Fibroblast of peridontal ligament (primary cell): ENCODE measurements around the gene PGGHG.

ENCODE experiments used
- DNase-seq: peaks from one replicate; pipeline ENCODE4 v3.0.0-alpha.2; 2010; ENCODE audit errors: extremely low read depth

PGGHG gene

GRCh38 chr11:269146-269890 is 19.6 kb upstream of the PGGHG start:
- DNase-seq = peak; percentile 29

DNA sequence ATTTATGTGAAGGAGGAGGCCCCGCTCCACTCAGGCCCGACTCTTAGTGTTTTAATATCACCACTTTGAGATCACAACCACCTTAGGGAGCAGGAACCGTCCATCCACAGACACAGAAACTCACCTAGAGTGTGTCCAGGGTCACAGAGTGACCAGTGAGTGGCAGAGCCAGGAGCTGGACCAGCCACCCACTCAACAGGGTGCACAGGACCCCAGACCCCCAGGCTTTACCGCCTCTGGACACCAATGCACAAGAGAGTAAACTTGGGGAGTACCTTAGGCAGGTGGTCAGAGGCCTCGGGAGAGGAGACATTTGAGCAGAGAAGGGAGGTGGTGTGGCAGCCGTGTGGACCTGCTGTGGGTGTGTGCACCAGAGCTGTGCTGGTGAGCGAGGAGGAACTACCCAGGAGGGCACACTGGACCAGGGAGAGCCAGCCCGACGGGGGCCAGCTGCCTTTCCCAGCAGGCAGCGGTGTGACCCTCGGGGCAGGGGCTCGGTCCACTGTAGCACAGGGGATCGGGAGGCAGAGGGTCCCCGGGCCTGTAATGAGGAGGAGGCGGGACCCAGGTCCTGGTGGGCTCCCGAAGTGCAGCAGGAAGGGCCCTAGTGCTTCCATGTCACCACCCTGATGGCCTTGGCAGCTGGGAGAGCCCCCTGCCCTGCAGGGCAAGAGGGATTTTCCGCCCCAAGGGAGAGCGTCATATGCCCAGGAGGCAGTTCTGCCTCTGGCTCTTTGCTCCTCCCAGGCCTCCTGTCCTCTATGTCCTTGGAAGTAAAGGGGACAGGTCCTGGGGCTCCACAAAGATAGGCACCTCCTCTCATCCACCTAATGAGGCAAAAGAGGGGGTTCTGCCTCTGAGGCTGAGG is 18.2 kb upstream of the PGGHG start:
- DNase-seq = no peak

GRCh38 chr11:271319-271715 is 17.6 kb upstream of the PGGHG start:
- no peak for DNase-seq

GRCh38 chr11:272195-272930 is 16.6 kb upstream of the PGGHG start:
- no peak for DNase-seq

DNA sequence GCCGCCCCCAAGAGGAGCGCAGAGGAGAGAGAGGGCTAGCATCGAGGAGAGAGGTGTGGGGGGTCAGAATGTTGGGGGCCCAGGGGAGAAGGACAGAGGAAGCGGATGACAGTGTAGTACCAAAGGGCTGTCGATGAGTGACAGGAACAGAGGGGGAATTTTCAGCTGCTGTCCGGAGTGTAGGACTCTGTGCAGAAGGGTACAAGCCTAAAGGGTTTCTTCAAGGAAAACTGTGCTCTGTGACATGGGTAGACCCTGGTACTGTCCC is 16.1 kb upstream of the PGGHG start:
- DNase-seq = no peak

DNA sequence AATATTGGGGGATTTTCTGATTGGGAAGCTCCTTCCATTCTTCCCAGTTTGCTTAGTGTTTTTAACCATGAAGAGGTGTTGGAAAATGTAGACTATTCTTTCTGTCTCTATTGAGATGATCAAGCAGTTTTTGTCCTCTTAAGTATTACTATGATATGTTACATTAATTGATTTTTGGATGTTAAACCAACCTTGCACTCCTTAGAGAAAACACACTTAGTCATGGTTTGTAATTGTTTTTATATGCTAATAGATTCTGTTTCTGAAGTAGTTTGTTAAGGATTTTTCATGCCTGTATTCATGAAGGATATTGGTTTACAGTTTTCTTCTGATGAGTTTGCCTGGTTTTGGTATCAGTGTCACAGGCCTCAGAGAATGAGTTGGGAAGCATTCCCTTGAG is 12.7 kb upstream of the PGGHG start:
- DNase-seq = no peak

GRCh38 chr11:278001-278951 is 10.7 kb upstream of the PGGHG start, which contains the start of gene NLRP6:
Gene NLRP6 (plus strand): TSS chr11:278407. CDS start chr11:278570, 163 bp downstream.
- DNase-seq = no peak

GRCh38 chr11:279040-279965 is 9.6 kb upstream of the PGGHG start:
- DNase-seq = no peak

DNA sequence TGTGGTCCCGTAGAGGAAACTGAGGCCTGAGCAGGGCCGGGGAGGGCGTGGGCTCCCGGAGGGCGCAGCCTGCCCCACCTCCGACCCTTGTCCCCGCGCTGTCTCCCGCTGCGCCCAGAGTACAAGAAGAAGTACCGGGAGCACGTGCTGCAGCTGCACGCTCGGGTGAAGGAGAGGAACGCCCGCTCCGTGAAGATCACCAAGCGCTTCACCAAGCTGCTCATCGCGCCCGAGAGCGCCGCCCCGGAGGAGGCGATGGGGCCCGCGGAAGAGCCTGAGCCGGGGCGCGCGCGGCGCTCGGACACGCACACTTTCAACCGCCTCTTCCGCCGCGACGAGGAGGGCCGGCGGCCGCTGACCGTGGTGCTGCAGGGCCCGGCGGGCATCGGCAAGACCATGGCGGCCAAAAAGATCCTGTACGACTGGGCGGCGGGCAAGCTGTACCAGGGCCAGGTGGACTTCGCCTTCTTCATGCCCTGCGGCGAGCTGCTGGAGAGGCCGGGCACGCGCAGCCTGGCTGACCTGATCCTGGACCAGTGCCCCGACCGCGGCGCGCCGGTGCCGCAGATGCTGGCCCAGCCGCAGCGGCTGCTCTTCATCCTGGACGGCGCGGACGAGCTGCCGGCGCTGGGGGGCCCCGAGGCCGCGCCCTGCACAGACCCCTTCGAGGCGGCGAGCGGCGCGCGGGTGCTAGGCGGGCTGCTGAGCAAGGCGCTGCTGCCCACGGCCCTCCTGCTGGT is 8.8 kb upstream of the PGGHG start:
- no peak for DNase-seq

GRCh38 chr11:280706-281485 is 8.0 kb upstream of the PGGHG start:
- no peak for DNase-seq

- DNase-seq = no peak
Observed at GRCh38 chr11:281486-282161, 7.3 kb upstream of the PGGHG start.

GRCh38 chr11:282171-282570 is 6.8 kb upstream of the PGGHG start:
- DNase-seq = no peak

- no peak for DNase-seq
Observed at GRCh38 chr11:282630-283360, 6.1 kb upstream of the PGGHG start.

DNA sequence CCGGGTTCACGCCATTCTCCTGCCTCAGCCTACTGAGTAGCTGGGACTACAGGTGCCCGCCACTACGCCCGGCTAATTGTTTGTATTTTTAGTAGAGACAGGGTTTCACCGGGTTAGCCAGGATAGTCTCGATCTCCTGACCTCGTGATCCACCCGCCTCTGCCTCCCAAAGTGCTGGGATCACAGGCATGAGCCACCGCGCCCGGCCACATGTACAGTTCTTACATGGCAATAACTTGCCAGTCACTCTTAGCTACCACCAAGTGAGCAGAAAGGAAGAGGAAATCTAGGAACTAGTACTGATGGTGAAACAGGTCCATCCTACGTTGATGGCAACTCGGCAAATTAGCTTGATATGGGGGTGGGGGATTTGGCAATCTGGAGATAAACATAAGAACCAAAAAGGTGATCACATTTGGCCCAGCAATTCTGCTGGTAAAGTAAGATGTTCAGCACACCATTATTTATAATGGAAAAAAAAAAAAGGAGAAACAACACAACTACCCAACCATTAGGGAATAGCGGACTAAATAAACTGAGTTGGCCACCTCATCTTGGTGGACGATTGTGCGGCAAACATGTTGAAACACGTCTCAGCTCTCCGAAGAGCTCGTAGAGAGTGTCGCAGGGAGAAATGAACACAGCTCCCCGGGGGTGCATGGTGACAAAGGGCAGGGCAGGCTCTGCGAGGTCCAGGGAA is 5.4 kb upstream of the PGGHG start:
- no peak for DNase-seq

DNA sequence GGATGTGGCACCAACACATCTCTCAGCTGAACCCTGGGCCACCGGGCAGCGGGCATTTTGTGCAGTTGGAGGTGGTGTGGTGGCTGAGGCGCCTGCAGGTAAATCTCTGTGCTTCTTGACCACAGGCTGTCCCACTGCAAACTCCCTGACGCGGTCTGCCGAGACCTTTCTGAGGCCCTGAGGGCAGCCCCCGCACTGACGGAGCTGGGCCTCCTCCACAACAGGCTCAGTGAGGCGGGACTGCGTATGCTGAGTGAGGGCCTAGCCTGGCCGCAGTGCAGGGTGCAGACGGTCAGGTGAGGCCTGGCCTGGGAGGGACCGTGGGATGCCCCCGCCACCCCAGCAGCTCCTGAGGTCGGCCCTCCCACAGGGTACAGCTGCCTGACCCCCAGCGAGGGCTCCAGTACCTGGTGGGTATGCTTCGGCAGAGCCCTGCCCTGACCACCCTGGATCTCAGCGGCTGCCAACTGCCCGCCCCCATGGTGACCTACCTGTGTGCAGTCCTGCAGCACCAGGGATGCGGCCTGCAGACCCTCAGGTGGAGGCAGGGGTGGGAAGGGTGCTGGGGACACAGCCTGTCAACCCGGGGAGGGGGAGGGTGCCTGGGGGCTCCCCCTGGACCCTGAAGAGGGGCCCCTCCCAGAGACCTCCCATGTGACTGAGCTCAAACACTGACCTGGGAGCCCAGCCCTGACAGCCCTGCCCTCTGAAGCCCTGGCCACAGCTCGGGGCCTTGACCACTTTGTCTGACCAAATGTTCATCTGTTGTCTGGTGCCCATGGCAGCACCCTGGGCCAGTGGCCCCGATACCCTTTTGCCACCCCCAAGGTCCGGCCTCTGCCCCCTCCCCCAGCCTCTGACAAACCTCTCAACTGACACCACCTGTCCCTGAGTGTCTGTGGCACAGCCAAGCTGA is 4.6 kb upstream of the PGGHG start:
- DNase-seq = no peak
